ENCODE results near the gene DNAI2. TPM values are rescaled to one million over a fixed set of nuclear protein-coding genes. Genes with fewer than 3 reads are reported as not detected.

DNAI2 gene
- polyA plus RNA-seq, 1 experiment = not detected

DNA sequence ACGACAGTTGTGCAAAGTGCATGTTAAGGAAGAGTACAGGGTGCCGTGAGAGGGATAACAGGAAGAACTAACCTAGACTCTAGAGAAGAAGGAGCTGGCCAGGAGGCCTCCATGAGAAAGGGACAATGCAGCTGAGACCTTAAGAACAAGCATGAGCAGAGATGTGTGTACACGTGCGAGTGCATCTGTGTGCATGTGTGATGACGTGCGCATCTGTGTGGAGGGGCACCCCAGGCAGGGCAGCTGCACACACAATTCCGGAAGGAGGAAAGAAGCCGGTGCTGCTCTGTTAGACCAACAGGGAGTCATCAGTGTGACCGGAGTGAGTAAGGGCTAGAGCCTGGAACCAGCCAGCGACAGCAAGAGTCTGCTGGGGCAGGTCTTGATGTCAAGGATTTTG lies 44.4 kb downstream of the DNAI2 start:
- TF ChIP-seq, protein P1, sequence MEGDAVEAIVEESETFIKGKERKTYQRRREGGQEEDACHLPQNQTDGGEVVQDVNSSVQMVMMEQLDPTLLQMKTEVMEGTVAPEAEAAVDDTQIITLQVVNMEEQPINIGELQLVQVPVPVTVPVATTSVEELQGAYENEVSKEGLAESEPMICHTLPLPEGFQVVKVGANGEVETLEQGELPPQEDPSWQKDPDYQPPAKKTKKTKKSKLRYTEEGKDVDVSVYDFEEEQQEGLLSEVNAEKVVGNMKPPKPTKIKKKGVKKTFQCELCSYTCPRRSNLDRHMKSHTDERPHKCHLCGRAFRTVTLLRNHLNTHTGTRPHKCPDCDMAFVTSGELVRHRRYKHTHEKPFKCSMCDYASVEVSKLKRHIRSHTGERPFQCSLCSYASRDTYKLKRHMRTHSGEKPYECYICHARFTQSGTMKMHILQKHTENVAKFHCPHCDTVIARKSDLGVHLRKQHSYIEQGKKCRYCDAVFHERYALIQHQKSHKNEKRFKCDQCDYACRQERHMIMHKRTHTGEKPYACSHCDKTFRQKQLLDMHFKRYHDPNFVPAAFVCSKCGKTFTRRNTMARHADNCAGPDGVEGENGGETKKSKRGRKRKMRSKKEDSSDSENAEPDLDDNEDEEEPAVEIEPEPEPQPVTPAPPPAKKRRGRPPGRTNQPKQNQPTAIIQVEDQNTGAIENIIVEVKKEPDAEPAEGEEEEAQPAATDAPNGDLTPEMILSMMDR (IDR thresholded peaks at IDR 0.05; ENCODE audit: low read depth, low read length) = no peak
- peaks cover 16% of the 10 kb centered on the region for H3K9me3 ChIP-seq (ENCODE audit: control insufficient read depth, insufficient read depth, low read length)
- ChIA-PET CTCF (interaction anchor here (1.6 kb wide), 1 partner anchor 139 kb away, joined by 4 read pairs; no protein-coding TSS in a partner anchor), POLR2A (no interaction called here)
- H3K4me3 ChIP-seq (ENCODE audit: low read depth, low read length) = no peak overlapping the region
- no peak for DNase-seq (ENCODE audit: low read depth, low spot score)
- no peak overlapping the region for H3K27ac ChIP-seq (ENCODE audit: low read depth, low read length)
- H3K27me3 ChIP-seq (ENCODE audit: control insufficient read depth, insufficient read depth, low read length) = no peaks in the 10 kb centered on the region

DNA sequence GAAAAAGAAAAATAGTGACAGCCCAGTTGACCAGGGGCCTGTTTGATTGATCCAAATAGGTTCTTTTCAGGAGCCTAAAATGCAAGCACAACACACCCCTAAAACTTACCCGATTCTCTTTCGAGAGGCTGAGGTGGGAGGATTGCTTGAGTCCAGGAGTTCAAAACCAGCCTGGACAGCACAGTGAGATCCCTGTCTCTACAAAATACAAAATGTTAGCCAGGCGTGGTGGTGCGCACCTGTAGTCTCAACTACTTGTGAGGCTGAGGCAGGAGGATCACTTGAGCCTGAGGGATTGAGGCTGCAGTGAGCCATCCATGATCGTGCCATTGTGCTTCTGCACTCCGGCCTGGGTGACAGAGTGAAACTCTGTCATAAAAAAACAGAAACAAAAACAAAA lies 50.5 kb downstream of the DNAI2 start:
- no peak for DNase-seq (ENCODE audit: low read depth, low spot score)

DNA sequence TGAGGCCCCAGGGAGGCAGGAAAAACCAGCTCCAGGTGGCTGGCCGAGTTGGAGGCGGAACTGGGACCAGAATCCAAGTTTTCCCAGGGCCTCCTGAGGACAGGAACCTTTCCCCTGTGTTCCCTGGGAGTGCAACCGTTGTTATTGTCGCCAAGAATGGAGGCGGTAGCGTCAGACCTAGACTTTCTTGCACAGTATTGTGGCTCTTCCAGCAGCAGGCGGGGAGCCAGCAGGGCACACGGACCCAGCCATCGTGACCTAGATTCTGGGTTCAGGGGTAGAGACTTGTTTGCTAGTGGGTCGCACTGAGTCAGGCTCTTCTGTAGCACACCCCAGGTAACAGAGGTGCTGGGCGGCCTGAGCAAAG lies 51.3 kb downstream of the DNAI2 start:
- CTCF ChIA-PET = no interaction called here
- no peak for DNase-seq (ENCODE audit: low read depth, low spot score)
- Histone ChIP-seq H3K9me3 (ENCODE audit: control insufficient read depth, insufficient read depth, low read length) (no peaks in the 10 kb centered on the region; the same call in none of the 2 replicates), H3K27me3 (ENCODE audit: control insufficient read depth, insufficient read depth, low read length) (peaks cover 15% of the 10 kb centered on the region), H3K4me3 (ENCODE audit: low read depth, low read length) (no peak overlapping the region), H3K27ac (ENCODE audit: low read depth, low read length) (no peak overlapping the region)
- TF ChIP-seq, protein P1 (IDR thresholded peaks at IDR 0.05; ENCODE audit: low read depth, low read length) = no peak
- POLR2A ChIA-PET = no interaction called here

More for the DNA sequence above, 50.5 kb downstream of the DNAI2 start:
- CTCF ChIA-PET = no interaction called here
- H3K9me3 ChIP-seq (ENCODE audit: control insufficient read depth, insufficient read depth, low read length) = no peaks in the 10 kb centered on the region; the same call in none of the 2 replicates
- H3K27me3 ChIP-seq (ENCODE audit: control insufficient read depth, insufficient read depth, low read length) = peaks cover 15% of the 10 kb centered on the region
- POLR2A ChIA-PET = no interaction called here
- H3K27ac ChIP-seq (ENCODE audit: low read depth, low read length) = no peak overlapping the region
- H3K4me3 ChIP-seq (ENCODE audit: low read depth, low read length) = no peak overlapping the region
- TF ChIP-seq, protein P1 (IDR thresholded peaks at IDR 0.05; ENCODE audit: low read depth, low read length) = no peak

DNA sequence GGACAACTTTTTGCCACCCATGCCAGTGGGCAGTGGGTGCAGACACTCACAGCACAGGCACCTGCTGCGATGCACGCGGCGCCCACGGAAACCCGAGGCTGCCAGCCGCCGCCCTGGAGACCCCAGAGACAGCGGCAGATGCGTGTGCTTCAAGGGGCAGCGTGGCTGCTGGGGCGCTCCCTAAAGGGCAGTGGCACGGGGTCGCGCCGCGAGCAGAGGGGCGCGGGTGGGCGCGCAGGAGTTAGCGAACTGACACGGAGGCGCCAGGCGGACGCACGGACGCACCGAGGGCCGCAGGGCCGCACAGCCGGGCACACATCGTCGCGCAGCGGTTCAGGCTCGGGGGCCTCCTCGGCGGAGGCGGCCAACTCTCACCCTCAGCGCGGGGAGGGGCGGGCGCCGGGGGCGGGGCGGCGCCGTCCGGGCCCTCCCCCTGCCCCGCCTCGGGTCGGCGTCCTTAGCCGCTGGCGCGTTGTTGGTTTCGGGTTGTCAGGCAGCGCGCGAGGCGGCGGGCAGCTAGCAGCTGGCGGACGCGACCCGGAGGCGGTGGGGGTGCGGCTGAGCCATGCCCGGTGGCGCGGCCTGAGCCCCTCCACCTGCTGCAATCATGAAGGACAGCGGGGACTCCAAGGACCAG lies 51.8 kb downstream of the DNAI2 start, which contains the start of gene KIF19:
TSS of gene KIF19 (plus strand) at position 484 of the 637 bp plus-strand sequence. CDS start at position 608, 124 bp downstream.
- no peak within 1 kb of the TSS for H3K27ac ChIP-seq (ENCODE audit: low read depth, low read length)
- peaks cover 15% of the 10 kb centered on the region for H3K27me3 ChIP-seq (ENCODE audit: control insufficient read depth, insufficient read depth, low read length)
- DNase-seq (ENCODE audit: low read depth, low spot score) = no peak
- no peak within 1 kb of the TSS for H3K4me3 ChIP-seq (ENCODE audit: low read depth, low read length)
- no peaks in the 10 kb centered on the region; the same call in none of the 2 replicates for H3K9me3 ChIP-seq (ENCODE audit: control insufficient read depth, insufficient read depth, low read length)
- CTCF ChIA-PET = no interaction called here
- POLR2A ChIA-PET = no interaction called here
- TF ChIP-seq, protein P1 (IDR thresholded peaks at IDR 0.05; ENCODE audit: low read depth, low read length) = no peak

DNA sequence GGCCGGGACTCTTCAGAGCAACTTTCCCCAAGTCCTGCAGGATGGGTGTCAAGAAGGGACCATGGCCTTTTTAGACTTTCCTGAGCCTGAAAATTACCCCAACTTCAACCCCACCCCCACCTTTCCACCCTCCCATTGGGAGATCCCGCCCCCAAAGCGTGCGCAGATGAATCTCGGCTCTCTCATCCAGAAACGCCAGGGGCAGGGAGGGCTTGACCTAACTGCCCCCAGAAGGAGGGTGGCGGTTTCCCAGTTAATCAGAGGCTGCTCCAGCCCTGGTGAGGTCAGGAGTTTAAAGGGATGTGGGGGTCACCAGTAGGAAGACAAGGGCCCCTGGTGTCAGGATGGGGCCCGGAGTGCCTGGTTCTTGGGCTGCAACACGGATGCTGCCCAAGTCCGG lies 52.5 kb downstream of the DNAI2 start:
- Histone ChIP-seq H3K27ac (ENCODE audit: low read depth, low read length) (no peak overlapping the region), H3K9me3 (ENCODE audit: control insufficient read depth, insufficient read depth, low read length) (no peaks in the 10 kb centered on the region; the same call in 1 of the 2 replicates), H3K4me3 (ENCODE audit: low read depth, low read length) (no peak overlapping the region), H3K27me3 (ENCODE audit: control insufficient read depth, insufficient read depth, low read length) (peaks cover 15% of the 10 kb centered on the region)
- POLR2A ChIA-PET = no interaction called here
- no peak for DNase-seq (ENCODE audit: low read depth, low spot score)
- TF ChIP-seq, protein P1 (IDR thresholded peaks at IDR 0.05; ENCODE audit: low read depth, low read length) = no peak
- CTCF ChIA-PET = no interaction called here
